HG02623 (cell line): ENCODE measurements around the gene C11orf98.

ENCODE experiments used
- ATAC-seq: cut with Tn5 transposase; IDR thresholded peaks from one replicate; pipeline ENCODE4 v1.9.1; 2021; ENCODE audit warnings: moderate library complexity; ENCODE audit not compliant: unreplicated experiment

Gene C11orf98

DNA sequence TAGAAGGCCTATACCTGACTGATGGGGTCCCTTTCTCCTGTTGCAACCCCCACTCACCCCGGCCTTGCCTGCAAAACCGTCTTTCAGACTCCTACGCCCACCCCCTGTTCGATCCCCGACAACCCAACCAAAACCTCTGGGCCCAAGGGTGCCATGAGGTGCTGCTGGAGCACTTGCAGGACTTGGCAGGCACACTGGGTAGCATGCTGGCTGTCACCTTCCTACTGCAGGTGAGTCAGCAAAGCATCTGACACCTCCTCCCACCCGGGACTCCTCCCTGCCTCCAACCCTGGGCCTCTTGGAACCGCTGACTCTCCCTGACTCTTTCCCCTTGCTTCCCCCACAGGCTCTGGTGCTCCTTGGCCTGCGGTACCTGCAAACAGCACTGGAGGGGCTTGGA is 50.7 kb downstream of the C11orf98 start:
- no peak for ATAC-seq

DNA sequence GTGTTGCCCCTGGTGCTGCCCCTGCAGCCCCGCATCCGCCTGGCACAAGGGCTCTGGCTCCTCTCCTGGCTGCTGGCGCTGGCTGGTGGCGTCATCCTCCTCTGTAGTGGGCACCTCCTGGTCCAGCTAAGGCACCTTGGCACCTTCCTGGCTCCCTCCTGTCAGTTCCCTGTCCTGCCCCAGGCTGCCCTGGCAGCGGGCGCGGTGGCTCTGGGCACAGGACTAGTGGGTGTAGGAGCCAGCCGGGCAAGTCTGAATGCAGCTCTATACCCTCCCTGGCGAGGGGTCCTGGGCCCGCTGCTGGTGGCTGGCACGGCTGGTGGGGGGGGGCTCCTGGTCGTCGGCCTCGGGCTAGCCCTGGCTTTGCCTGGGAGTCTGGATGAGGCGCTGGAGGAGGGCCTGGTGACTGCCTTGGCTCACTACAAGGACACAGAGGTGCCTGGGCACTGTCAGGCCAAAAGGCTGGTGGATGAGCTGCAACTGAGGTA is 51.7 kb downstream of the C11orf98 start:
- ATAC-seq: no peak
